ENCODE data around the gene MBD3.
"Not testable (repeated sequence)": the region's sequence is repeated elsewhere in the genome, so short reads cannot be mapped to it uniquely, and the experiment has no call there.

MBD3 gene

GRCh38 chr19:1540365-1540925 lies 52.2 kb downstream of the MBD3 start:
- TF ChIP-seq, protein P1, sequence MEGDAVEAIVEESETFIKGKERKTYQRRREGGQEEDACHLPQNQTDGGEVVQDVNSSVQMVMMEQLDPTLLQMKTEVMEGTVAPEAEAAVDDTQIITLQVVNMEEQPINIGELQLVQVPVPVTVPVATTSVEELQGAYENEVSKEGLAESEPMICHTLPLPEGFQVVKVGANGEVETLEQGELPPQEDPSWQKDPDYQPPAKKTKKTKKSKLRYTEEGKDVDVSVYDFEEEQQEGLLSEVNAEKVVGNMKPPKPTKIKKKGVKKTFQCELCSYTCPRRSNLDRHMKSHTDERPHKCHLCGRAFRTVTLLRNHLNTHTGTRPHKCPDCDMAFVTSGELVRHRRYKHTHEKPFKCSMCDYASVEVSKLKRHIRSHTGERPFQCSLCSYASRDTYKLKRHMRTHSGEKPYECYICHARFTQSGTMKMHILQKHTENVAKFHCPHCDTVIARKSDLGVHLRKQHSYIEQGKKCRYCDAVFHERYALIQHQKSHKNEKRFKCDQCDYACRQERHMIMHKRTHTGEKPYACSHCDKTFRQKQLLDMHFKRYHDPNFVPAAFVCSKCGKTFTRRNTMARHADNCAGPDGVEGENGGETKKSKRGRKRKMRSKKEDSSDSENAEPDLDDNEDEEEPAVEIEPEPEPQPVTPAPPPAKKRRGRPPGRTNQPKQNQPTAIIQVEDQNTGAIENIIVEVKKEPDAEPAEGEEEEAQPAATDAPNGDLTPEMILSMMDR (conservative IDR thresholded peaks at IDR 0.05), result no peak
- H3K27ac ChIP-seq, result no peak overlapping the region

DNA sequence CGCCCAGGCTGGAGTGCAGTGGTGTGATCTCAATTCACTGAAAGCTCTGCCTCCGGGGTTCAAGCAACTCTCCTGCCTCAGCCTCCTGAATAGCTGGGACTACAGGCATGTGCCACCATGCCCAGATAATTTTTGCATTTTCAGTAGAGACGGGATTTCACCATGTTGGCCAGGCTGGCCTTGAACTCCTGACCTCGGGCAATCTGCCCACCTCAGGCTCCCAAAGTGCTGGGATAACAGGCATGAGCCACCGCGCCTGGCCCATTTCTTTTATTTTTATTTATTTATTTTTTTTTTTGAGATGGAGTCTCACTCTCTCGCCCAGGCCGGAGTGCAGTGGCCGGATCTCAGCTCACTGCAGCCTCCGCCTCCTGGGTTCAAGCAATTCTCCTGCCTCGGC lies 52.9 kb downstream of the MBD3 start:
- H3K27ac ChIP-seq, result not testable (repeated sequence)

DNA sequence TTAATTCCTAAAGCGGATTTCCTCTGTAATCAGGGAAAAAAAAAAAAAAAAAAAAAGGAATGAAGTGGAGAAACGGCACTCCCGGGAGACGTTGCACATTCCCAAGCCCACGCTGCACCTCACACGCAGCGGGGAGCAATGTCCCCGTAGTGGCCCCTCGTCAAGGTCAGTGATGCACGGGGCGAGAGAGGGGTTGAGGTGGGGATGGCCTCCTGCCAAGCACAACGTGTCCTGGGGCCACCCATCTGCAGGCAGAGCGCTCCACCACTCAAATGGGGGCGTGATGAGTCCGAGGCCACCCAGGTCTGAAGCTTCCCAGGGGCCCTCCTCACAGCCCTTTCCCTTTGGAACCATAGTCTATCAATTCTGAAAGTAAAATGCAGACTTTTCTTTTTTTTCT lies 53.7 kb downstream of the MBD3 start:
- TF ChIP-seq, protein P1 (conservative IDR thresholded peaks at IDR 0.05), result no peak
- no peak overlapping the region for H3K27ac ChIP-seq

DNA sequence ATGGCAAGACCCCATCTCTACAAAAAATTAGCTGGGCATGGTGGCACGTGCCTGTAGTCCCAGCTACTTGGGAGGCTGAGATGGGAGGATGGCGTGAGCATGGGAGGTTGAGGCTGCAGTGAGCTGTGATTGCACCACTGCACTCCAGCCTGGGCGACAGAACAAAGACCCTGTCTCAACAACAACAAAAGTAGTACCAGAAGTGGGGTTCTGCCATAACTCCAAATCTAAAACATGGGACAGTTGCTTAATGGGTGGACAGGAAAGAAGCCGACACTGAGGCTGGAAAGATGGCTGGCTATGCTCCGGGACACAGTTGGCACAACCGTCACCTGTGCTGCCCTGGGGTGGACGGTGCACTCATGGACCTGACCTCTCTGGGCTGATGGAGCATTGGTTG lies 57.0 kb downstream of the MBD3 start:
- not testable (repeated sequence) for H3K27ac ChIP-seq

GRCh38 chr19:1534972-1535371 lies 57.7 kb downstream of the MBD3 start:
- TF ChIP-seq, protein P1 (conservative IDR thresholded peaks at IDR 0.05), result no peak
- H3K27ac ChIP-seq, result no peak overlapping the region

GRCh38 chr19:1533510-1534150 lies 59.0 kb downstream of the MBD3 start:
- TF ChIP-seq, protein P1 (conservative IDR thresholded peaks at IDR 0.05), result no peak
- H3K27ac ChIP-seq, result no peak overlapping the region

GRCh38 chr19:1532003-1532402 lies 60.7 kb downstream of the MBD3 start:
- TF ChIP-seq, protein P1 (conservative IDR thresholded peaks at IDR 0.05), result no peak
- H3K27ac ChIP-seq, result no peak overlapping the region

GRCh38 chr19:1531587-1531986 lies 61.1 kb downstream of the MBD3 start:
- H3K27ac ChIP-seq, result no peak overlapping the region
- TF ChIP-seq, protein P1 (conservative IDR thresholded peaks at IDR 0.05), result no peak

GRCh38 chr19:1530856-1531255 lies 61.8 kb downstream of the MBD3 start:
- not testable (repeated sequence) for H3K27ac ChIP-seq

All from VCaP (cell line).